Measurements from ENCODE around the gene TPRA1.
A peak's percentile ranks its signal among the peaks of the same experiment; 100 is the strongest.

TPRA1 gene

GRCh38 chr3:127613406-127613805 lies 22.9 kb upstream of the TPRA1 start:
- no peaks in the 10 kb centered on the region for H3K79me2 ChIP-seq (ENCODE audit: control insufficient read depth, insufficient read depth, low read length, poor library complexity)
- no peak overlapping the region for H3K23ac ChIP-seq (ENCODE audit: low read length)
- H3K27me3 ChIP-seq (ENCODE audit: insufficient read depth, low read length): no peaks in the 10 kb centered on the region
- H4K12ac ChIP-seq (ENCODE audit: low read depth, low read length): no peak overlapping the region
- H3K4me1 ChIP-seq (ENCODE audit: control insufficient read depth in 1 of 2, insufficient read depth in 2 of 2, low read length in 2 of 2): no peaks in the 10 kb centered on the region
- H3K4me3 ChIP-seq (ENCODE audit: low read depth, low read length): no peak overlapping the region
- H2AFZ ChIP-seq (ENCODE audit: insufficient read depth, low read length, poor library complexity): no peak overlapping the region
- DNase-seq: no peak
- H3K36me3 ChIP-seq (ENCODE audit: control insufficient read depth in 1 of 2, insufficient read depth in 2 of 2, low read length in 2 of 2): peaks cover 40 to 68% of the 10 kb centered on the region in 2 experiments
- H3K4me2 ChIP-seq (ENCODE audit: low read length): no peak overlapping the region
- no peak overlapping the region for H2BK5ac ChIP-seq (ENCODE audit: low read depth, low read length, poor library complexity)
- no peak overlapping the region for H3K18ac ChIP-seq (ENCODE audit: low read length)
- H3K4ac ChIP-seq (ENCODE audit: low read depth, low read length): no peak overlapping the region
- H2BK12ac ChIP-seq (ENCODE audit: low read length): no peak overlapping the region
- no peaks in the 10 kb centered on the region for H3K9me3 ChIP-seq (ENCODE audit: insufficient read depth, low read depth, low read length)
- no peak overlapping the region for H3K14ac ChIP-seq (ENCODE audit: low read length)
- no peak overlapping the region for H3K9ac ChIP-seq (ENCODE audit: low read length)
- no peak overlapping the region for H4K91ac ChIP-seq (ENCODE audit: low read depth, low read length)
- H3K27ac ChIP-seq (ENCODE audit: low read depth, low read length): no peak overlapping the region
- H3K79me1 ChIP-seq (ENCODE audit: low read length): no peaks in the 10 kb centered on the region
- no peak overlapping the region for H2BK120ac ChIP-seq (ENCODE audit: insufficient read depth, low read length, poor library complexity)
- no peak overlapping the region for H4K8ac ChIP-seq (ENCODE audit: low read depth, low read length)
- no peak overlapping the region for H2AK5ac ChIP-seq (ENCODE audit: low read length)

- H3K36me3 ChIP-seq (ENCODE audit: control insufficient read depth in 1 of 2, insufficient read depth in 2 of 2, low read length in 2 of 2): peaks cover 40 to 68% of the 10 kb centered on the region in 2 experiments
- no CpG with 5 or more reads among the region's 6 CpGs for WGBS (ENCODE audit: extremely low coverage, insufficient coverage, insufficient read length)
- no peak overlapping the region for H2AK5ac ChIP-seq (ENCODE audit: low read length)
Measured at GRCh38 chr3:127612966-127613365, 22.4 kb upstream of the TPRA1 start.

GRCh38 chr3:127611251-127611650 lies 20.7 kb upstream of the TPRA1 start:
- no peak overlapping the region for H3K4me3 ChIP-seq (ENCODE audit: low read depth, low read length)
- no peak overlapping the region for H2AK5ac ChIP-seq (ENCODE audit: low read length)
- H3K4ac ChIP-seq (ENCODE audit: low read depth, low read length): no peak overlapping the region
- no peak overlapping the region for H4K12ac ChIP-seq (ENCODE audit: low read depth, low read length)
- no peak overlapping the region for H2BK12ac ChIP-seq (ENCODE audit: low read length)
- no peak overlapping the region for H2BK5ac ChIP-seq (ENCODE audit: low read depth, low read length, poor library complexity)
- no peaks in the 10 kb centered on the region for H3K27me3 ChIP-seq (ENCODE audit: insufficient read depth, low read length)
- no peak overlapping the region for H3K14ac ChIP-seq (ENCODE audit: low read length)
- peak in 1 of 2 donors; percentile 36 for DNase-seq
- H3K9ac ChIP-seq (ENCODE audit: low read length): no peak overlapping the region
- no peak overlapping the region for H4K8ac ChIP-seq (ENCODE audit: low read depth, low read length)
- no peak overlapping the region for H2AFZ ChIP-seq (ENCODE audit: insufficient read depth, low read length, poor library complexity)
- H3K18ac ChIP-seq (ENCODE audit: low read length): no peak overlapping the region
- no peak overlapping the region for H4K91ac ChIP-seq (ENCODE audit: low read depth, low read length)
- WGBS (ENCODE audit: extremely low coverage, insufficient coverage, insufficient read length): no CpG with 5 or more reads among the region's 8 CpGs
- no peak overlapping the region for H3K23ac ChIP-seq (ENCODE audit: low read length)
- H3K79me1 ChIP-seq (ENCODE audit: low read length): no peaks in the 10 kb centered on the region
- H3K27ac ChIP-seq (ENCODE audit: low read depth, low read length): no peak overlapping the region
- no peak overlapping the region for H3K4me2 ChIP-seq (ENCODE audit: low read length)
- peaks cover 2% of the 10 kb centered on the region for H3K9me3 ChIP-seq (ENCODE audit: insufficient read depth, low read depth, low read length)
- no peaks in the 10 kb centered on the region for H3K79me2 ChIP-seq (ENCODE audit: control insufficient read depth, insufficient read depth, low read length, poor library complexity)
- H2BK120ac ChIP-seq (ENCODE audit: insufficient read depth, low read length, poor library complexity): no peak overlapping the region
- no peaks in the 10 kb centered on the region for H3K4me1 ChIP-seq (ENCODE audit: control insufficient read depth in 1 of 2, insufficient read depth in 2 of 2, low read length in 2 of 2)
- H3K36me3 ChIP-seq (ENCODE audit: control insufficient read depth in 1 of 2, insufficient read depth in 2 of 2, low read length in 2 of 2): peaks cover 37 to 69% of the 10 kb centered on the region in 2 experiments

More at GRCh38 chr3:127612966-127613365, 22.4 kb upstream of the TPRA1 start:
- H4K91ac ChIP-seq (ENCODE audit: low read depth, low read length): no peak overlapping the region
- H4K8ac ChIP-seq (ENCODE audit: low read depth, low read length): no peak overlapping the region
- no peak overlapping the region for H2BK5ac ChIP-seq (ENCODE audit: low read depth, low read length, poor library complexity)
- H3K14ac ChIP-seq (ENCODE audit: low read length): no peak overlapping the region
- no peak overlapping the region for H3K27ac ChIP-seq (ENCODE audit: low read depth, low read length)
- H3K4me1 ChIP-seq (ENCODE audit: control insufficient read depth in 1 of 2, insufficient read depth in 2 of 2, low read length in 2 of 2): no peaks in the 10 kb centered on the region
- no peak overlapping the region for H3K4me2 ChIP-seq (ENCODE audit: low read length)
- H3K79me1 ChIP-seq (ENCODE audit: low read length): no peaks in the 10 kb centered on the region
- no peak overlapping the region for H2AFZ ChIP-seq (ENCODE audit: insufficient read depth, low read length, poor library complexity)
- no peaks in the 10 kb centered on the region for H3K27me3 ChIP-seq (ENCODE audit: insufficient read depth, low read length)
- no peak overlapping the region for H4K12ac ChIP-seq (ENCODE audit: low read depth, low read length)
- H3K23ac ChIP-seq (ENCODE audit: low read length): no peak overlapping the region
- no peaks in the 10 kb centered on the region for H3K79me2 ChIP-seq (ENCODE audit: control insufficient read depth, insufficient read depth, low read length, poor library complexity)
- H2BK12ac ChIP-seq (ENCODE audit: low read length): no peak overlapping the region
- peak; percentile 44 to 51 for DNase-seq
- no peak overlapping the region for H3K4ac ChIP-seq (ENCODE audit: low read depth, low read length)
- no peak overlapping the region for H3K18ac ChIP-seq (ENCODE audit: low read length)
- no peak overlapping the region for H2BK120ac ChIP-seq (ENCODE audit: insufficient read depth, low read length, poor library complexity)
- no peak overlapping the region for H3K9ac ChIP-seq (ENCODE audit: low read length)
- no peak overlapping the region for H3K4me3 ChIP-seq (ENCODE audit: low read depth, low read length)
- no peaks in the 10 kb centered on the region for H3K9me3 ChIP-seq (ENCODE audit: insufficient read depth, low read depth, low read length)

- Histone ChIP-seq H2AFZ (ENCODE audit: insufficient read depth, low read length, poor library complexity) (no peak overlapping the region), H2BK5ac (ENCODE audit: low read depth, low read length, poor library complexity) (no peak overlapping the region), H3K4ac (ENCODE audit: low read depth, low read length) (no peak overlapping the region), H3K9ac (ENCODE audit: low read length) (peak overlapping the region; percentile 18), H2BK12ac (ENCODE audit: low read length) (no peak overlapping the region), H4K8ac (ENCODE audit: low read depth, low read length) (no peak overlapping the region), H3K79me2 (ENCODE audit: control insufficient read depth, insufficient read depth, low read length, poor library complexity) (no peaks in the 10 kb centered on the region), H3K4me2 (ENCODE audit: low read length) (no peak overlapping the region), H3K27ac (ENCODE audit: low read depth, low read length) (no peak overlapping the region), H3K36me3 (ENCODE audit: control insufficient read depth in 1 of 2, insufficient read depth in 2 of 2, low read length in 2 of 2) (peaks cover 38 to 73% of the 10 kb centered on the region in 2 experiments), H3K14ac (ENCODE audit: low read length) (no peak overlapping the region), H2BK120ac (ENCODE audit: insufficient read depth, low read length, poor library complexity) (no peak overlapping the region), H3K4me3 (ENCODE audit: low read depth, low read length) (no peak overlapping the region), H3K27me3 (ENCODE audit: insufficient read depth, low read length) (no peaks in the 10 kb centered on the region), H3K18ac (ENCODE audit: low read length) (no peak overlapping the region), H3K79me1 (ENCODE audit: low read length) (no peaks in the 10 kb centered on the region), H4K12ac (ENCODE audit: low read depth, low read length) (no peak overlapping the region), H4K91ac (ENCODE audit: low read depth, low read length) (no peak overlapping the region), H3K4me1 (ENCODE audit: control insufficient read depth in 1 of 2, insufficient read depth in 2 of 2, low read length in 2 of 2) (no peaks in the 10 kb centered on the region), H2AK5ac (ENCODE audit: low read length) (no peak overlapping the region), H3K23ac (ENCODE audit: low read length) (no peak overlapping the region), H3K9me3 (ENCODE audit: insufficient read depth, low read depth, low read length) (peaks cover 2% of the 10 kb centered on the region)
- no CpG with 5 or more reads among the region's 5 CpGs for WGBS (ENCODE audit: extremely low coverage, insufficient coverage, insufficient read length)
- peak; percentile 87 to 93 for DNase-seq
Measured at GRCh38 chr3:127610105-127610504, 19.6 kb upstream of the TPRA1 start.
